HCT116 (cell line): Measurements from ENCODE around the gene TUBA8.
A peak's percentile ranks its signal among the peaks of the same experiment; 100 is the strongest.

ENCODE experiments used
- CBX3 ChIP-seq: IDR thresholded peaks from 2 replicates; pipeline ENCODE4 v1.6.1; 2012; ENCODE audit warnings: low read depth
- EZH2 ChIP-seq: fragments of 200-600 bp; sonication (generic); IDR thresholded peaks from 2 replicates; pipeline ENCODE4 v1.6.1; 2017; ENCODE audit warnings: antibody characterized with exemption, mixed run types
- FOSL1 ChIP-seq: IDR thresholded peaks from 2 replicates; pipeline ENCODE4 v1.6.1; 2012; ENCODE audit warnings: low read depth
- JUND ChIP-seq: IDR thresholded peaks from 2 replicates; pipeline ENCODE4 v1.6.1; 2012
- POLR2A ChIP-seq: IDR thresholded peaks from 2 replicates; pipeline ENCODE4 v1.7.0; 2011; ENCODE audit warnings: borderline replicate concordance; ENCODE audit not compliant: insufficient read depth, insufficient read length; ENCODE audit errors: extremely low read depth
- POLR2AphosphoS5 ChIP-seq: IDR thresholded peaks from 2 replicates; pipeline ENCODE4 v1.6.1; 2011; ENCODE audit warnings: mild to moderate bottlenecking, low read depth, low read length, moderate library complexity
- SP1 ChIP-seq: IDR thresholded peaks from 2 replicates; pipeline ENCODE4 v1.6.1; 2012; ENCODE audit warnings: low read depth
- ZFX ChIP-seq: fragments of 450-650 bp; IDR thresholded peaks from 2 replicates; pipeline ENCODE4 v1.6.1; 2017
- ZNF274 ChIP-seq: fragments of 200-500 bp; sonication (Bioruptor generic); IDR thresholded peaks from 2 replicates; pipeline ENCODE4 v1.6.1; 2014; ENCODE audit warnings: mild to moderate bottlenecking, low read depth, low read length, inconsistent platforms
- TF ChIP-seq, protein P1 (sequence below), 3 experiments: fragments of 200-600 bp in 1 of 3; sonication (generic) in 1 of 3; IDR thresholded peaks in 2 of 3; conservative IDR thresholded peaks in 1 of 3; 2 replicates each; pipeline ENCODE4 v1.5.1; 2012 to 2017; ENCODE audit warnings: low read depth in 2 of 3, low read length in 2 of 3, antibody characterized with exemption in 1 of 3, borderline replicate concordance in 1 of 3, control low read depth in 1 of 3, mild to moderate bottlenecking in 1 of 3, mixed read lengths in 1 of 3, mixed run types in 1 of 3, moderate library complexity in 1 of 3; ENCODE audit not compliant: insufficient read depth in 1 of 3
- TF ChIP-seq, protein P2 (sequence below): IDR thresholded peaks from 2 replicates; pipeline ENCODE4 v1.6.1; 2012
- TF ChIP-seq, protein P3 (sequence below): IDR thresholded peaks from 2 replicates; pipeline ENCODE4 v1.6.1; 2012; ENCODE audit warnings: low read depth

DNA sequence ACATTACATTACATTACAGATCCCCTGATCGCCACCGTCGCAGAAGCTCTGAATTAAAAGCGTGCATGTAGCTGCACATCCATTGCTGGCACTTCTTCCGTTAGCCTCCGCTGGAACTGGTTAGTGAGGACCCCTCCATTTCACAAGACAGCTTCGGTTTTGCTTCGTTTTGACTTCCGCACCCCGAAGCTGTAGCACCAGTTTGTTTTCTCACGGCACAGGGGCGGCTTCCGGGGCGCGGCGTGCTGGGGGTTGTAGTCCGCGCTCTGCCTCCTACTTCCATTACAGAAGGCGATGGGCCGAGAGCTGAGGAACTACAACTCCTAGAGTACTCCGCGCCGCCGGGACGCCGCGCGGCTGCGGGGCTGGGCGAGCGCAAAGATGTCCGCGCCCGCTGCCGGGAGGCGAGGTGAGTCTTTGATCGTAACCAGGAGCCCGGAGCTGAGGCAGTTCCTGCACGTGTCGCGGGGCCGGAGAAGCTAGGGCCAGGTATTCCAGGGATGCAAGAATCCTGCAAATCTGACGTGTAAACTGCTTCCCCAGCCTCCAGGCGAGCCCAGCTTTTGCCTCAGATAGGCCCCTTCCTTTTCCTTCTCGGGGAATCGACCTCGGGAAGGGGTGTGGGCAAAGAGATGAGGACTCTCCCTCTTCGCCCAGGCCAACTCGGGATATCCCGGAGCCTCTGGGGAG lies 32.8 kb upstream of the TUBA8 start, which contains the start of gene PEX26:
- TF ChIP-seq POLR2A (no peak), FOSL1 (no peak), EZH2 (no peak), ZNF274 (no peak), JUND (no peak), POLR2AphosphoS5 (peak; percentile 45), ZFX (peak; percentile 86; the same call in 1 of the 2 replicates), CBX3 (no peak), SP1 (peak; percentile 65)
- TF ChIP-seq, protein P1, sequence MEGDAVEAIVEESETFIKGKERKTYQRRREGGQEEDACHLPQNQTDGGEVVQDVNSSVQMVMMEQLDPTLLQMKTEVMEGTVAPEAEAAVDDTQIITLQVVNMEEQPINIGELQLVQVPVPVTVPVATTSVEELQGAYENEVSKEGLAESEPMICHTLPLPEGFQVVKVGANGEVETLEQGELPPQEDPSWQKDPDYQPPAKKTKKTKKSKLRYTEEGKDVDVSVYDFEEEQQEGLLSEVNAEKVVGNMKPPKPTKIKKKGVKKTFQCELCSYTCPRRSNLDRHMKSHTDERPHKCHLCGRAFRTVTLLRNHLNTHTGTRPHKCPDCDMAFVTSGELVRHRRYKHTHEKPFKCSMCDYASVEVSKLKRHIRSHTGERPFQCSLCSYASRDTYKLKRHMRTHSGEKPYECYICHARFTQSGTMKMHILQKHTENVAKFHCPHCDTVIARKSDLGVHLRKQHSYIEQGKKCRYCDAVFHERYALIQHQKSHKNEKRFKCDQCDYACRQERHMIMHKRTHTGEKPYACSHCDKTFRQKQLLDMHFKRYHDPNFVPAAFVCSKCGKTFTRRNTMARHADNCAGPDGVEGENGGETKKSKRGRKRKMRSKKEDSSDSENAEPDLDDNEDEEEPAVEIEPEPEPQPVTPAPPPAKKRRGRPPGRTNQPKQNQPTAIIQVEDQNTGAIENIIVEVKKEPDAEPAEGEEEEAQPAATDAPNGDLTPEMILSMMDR (IDR thresholded peaks at IDR 0.05 in 2 of 3, conservative IDR thresholded peaks at IDR 0.05 in 1 of 3; ENCODE audit: borderline replicate concordance in 1 of 3, insufficient read depth in 1 of 3, low read depth in 2 of 3, low read length in 2 of 3), result no peak
- TF ChIP-seq, protein P2, sequence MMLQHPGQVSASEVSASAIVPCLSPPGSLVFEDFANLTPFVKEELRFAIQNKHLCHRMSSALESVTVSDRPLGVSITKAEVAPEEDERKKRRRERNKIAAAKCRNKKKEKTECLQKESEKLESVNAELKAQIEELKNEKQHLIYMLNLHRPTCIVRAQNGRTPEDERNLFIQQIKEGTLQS, result no peak
- TF ChIP-seq, protein P3, sequence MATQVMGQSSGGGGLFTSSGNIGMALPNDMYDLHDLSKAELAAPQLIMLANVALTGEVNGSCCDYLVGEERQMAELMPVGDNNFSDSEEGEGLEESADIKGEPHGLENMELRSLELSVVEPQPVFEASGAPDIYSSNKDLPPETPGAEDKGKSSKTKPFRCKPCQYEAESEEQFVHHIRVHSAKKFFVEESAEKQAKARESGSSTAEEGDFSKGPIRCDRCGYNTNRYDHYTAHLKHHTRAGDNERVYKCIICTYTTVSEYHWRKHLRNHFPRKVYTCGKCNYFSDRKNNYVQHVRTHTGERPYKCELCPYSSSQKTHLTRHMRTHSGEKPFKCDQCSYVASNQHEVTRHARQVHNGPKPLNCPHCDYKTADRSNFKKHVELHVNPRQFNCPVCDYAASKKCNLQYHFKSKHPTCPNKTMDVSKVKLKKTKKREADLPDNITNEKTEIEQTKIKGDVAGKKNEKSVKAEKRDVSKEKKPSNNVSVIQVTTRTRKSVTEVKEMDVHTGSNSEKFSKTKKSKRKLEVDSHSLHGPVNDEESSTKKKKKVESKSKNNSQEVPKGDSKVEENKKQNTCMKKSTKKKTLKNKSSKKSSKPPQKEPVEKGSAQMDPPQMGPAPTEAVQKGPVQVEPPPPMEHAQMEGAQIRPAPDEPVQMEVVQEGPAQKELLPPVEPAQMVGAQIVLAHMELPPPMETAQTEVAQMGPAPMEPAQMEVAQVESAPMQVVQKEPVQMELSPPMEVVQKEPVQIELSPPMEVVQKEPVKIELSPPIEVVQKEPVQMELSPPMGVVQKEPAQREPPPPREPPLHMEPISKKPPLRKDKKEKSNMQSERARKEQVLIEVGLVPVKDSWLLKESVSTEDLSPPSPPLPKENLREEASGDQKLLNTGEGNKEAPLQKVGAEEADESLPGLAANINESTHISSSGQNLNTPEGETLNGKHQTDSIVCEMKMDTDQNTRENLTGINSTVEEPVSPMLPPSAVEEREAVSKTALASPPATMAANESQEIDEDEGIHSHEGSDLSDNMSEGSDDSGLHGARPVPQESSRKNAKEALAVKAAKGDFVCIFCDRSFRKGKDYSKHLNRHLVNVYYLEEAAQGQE, result no peak
